Smooth muscle cell (in vitro differentiated cells): ENCODE measurements around the gene PRKN. TPM values are rescaled to one million over a fixed set of nuclear protein-coding genes. Genes with fewer than 3 reads are reported as not detected.

ENCODE experiments used
- DNase-seq: peaks from one replicate; lab custom pipeline; 2025; ENCODE audit not compliant: unreplicated experiment; lab: John Stamatoyannopoulos, UW
- H2AFZ ChIP-seq: fragments of 200-600 bp; sonication (generic); 2 replicates; pipeline ENCODE4 v1.6.0; 2016; ENCODE audit warnings: antibody characterized with exemption, low read depth, mild to moderate bottlenecking
- H3F3A ChIP-seq: fragments of 200-600 bp; sonication (generic); 2 replicates; pipeline ENCODE4 v1.6.0; 2017; ENCODE audit warnings: antibody characterized with exemption, low read depth
- H3K27ac ChIP-seq: fragments of 200-600 bp; sonication (generic); 2 replicates; pipeline ENCODE4 v1.5.1; 2016; ENCODE audit warnings: low read depth, mild to moderate bottlenecking
- H3K27me3 ChIP-seq: fragments of 200-600 bp; sonication (generic); 2 replicates; pipeline ENCODE4 v1.6.1; 2016; ENCODE audit warnings: low read depth, mild to moderate bottlenecking
- H3K36me3 ChIP-seq: fragments of 200-600 bp; sonication (generic); 2 replicates; pipeline ENCODE4 v1.5.1; 2016; ENCODE audit warnings: low read depth
- H3K4me1 ChIP-seq: fragments of 200-600 bp; sonication (generic); 2 replicates; pipeline ENCODE4 v1.5.1; 2016; ENCODE audit warnings: low read depth
- H3K4me2 ChIP-seq: fragments of 200-600 bp; sonication (generic); 2 replicates; pipeline ENCODE4 v1.6.0; 2016; ENCODE audit warnings: mild to moderate bottlenecking
- H3K4me3 ChIP-seq: fragments of 200-600 bp; sonication (generic); 2 replicates; pipeline ENCODE4 v1.5.1; 2016; ENCODE audit warnings: mild to moderate bottlenecking
- H3K79me2 ChIP-seq: fragments of 200-600 bp; sonication (generic); 2 replicates; pipeline ENCODE4 v1.6.0; 2016; ENCODE audit warnings: low read depth, mild to moderate bottlenecking
- H3K9ac ChIP-seq: fragments of 200-600 bp; sonication (generic); 2 replicates; pipeline ENCODE4 v1.6.0; 2016; ENCODE audit warnings: low read depth
- H3K9me3 ChIP-seq: fragments of 200-600 bp; sonication (generic); replicated peaks from 2 replicates; pipeline ENCODE4 v1.5.1; 2016; ENCODE audit warnings: low read depth
- H4K20me1 ChIP-seq: fragments of 200-600 bp; sonication (generic); 2 replicates; pipeline ENCODE4 v1.6.0; 2016; ENCODE audit warnings: low read depth
- WGBS: methylation state at CpG from one replicate; pipeline ENCODE4 v1.1.7; 2016; ENCODE audit warnings: low lambda C conversion rate; 5-methylcytosine and 5-hydroxymethylcytosine counted together
- polyA plus RNA-seq: library from polyadenylated mRNA; unstranded; fragments of >200 nt; fragmentation: Nextera tagmentation; extraction: Ambion mirVana; gene quantifications from 2 replicates; pipeline ENCODE4 v1.2.1, GENCODE V29; 2016
- total RNA-seq: library from RNA; depleted of rRNA; stranded (reverse); fragments of >200 nt; gene quantifications from 2 replicates; pipeline ENCODE4 v1.2.3, GENCODE V29; 2014
- TF ChIP-seq, protein P1 (sequence below): fragments of 200-600 bp; sonication (generic); IDR thresholded peaks from 2 replicates; pipeline ENCODE4 v1.5.1; 2017; ENCODE audit warnings: borderline replicate concordance, mild to moderate bottlenecking, antibody characterized with exemption; ENCODE audit not compliant: insufficient read depth, poor library complexity, severe bottlenecking

Gene PRKN
- total and polyA plus RNA-seq, 2 experiments from 2014 or later: 0.81 to 5.1 TPM

DNA sequence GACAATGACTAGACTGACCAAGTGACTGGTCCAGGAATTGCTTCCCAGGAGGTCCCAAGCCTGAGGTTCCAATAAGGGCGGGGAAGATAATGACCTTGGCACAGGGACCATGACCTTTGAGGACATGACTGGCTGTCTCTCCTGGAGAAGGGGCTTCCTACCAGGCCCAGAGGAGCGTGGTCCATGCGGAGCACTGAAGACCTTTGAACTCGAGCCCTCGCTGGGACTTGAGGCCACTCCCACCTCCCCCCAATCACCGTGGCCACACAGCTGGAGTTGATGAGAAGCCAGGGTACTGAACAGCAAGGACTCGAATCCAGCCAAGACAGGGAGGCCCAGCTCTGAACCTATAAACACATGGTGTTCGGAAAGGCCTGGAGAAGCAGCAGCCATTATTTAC, 677.0 kb downstream of the PRKN start:
- Histone ChIP-seq H3K4me2 (no peak overlapping the region), H3F3A (no peaks in the 10 kb centered on the region), H3K4me1 (no peaks in the 10 kb centered on the region), H3K9ac (no peak overlapping the region), H2AFZ (no peak overlapping the region), H3K27me3 (no peaks in the 10 kb centered on the region), H3K27ac (no peak overlapping the region), H3K36me3 (no peaks in the 10 kb centered on the region), H4K20me1 (no peaks in the 10 kb centered on the region), H3K4me3 (no peak overlapping the region), H3K79me2 (no peaks in the 10 kb centered on the region), H3K9me3 (no peaks in the 10 kb centered on the region)
- no peak for DNase-seq
- TF ChIP-seq, protein P1, sequence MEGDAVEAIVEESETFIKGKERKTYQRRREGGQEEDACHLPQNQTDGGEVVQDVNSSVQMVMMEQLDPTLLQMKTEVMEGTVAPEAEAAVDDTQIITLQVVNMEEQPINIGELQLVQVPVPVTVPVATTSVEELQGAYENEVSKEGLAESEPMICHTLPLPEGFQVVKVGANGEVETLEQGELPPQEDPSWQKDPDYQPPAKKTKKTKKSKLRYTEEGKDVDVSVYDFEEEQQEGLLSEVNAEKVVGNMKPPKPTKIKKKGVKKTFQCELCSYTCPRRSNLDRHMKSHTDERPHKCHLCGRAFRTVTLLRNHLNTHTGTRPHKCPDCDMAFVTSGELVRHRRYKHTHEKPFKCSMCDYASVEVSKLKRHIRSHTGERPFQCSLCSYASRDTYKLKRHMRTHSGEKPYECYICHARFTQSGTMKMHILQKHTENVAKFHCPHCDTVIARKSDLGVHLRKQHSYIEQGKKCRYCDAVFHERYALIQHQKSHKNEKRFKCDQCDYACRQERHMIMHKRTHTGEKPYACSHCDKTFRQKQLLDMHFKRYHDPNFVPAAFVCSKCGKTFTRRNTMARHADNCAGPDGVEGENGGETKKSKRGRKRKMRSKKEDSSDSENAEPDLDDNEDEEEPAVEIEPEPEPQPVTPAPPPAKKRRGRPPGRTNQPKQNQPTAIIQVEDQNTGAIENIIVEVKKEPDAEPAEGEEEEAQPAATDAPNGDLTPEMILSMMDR: no peak
- WGBS: 93% methylated on average over 8 of the region's 8 CpGs

DNA sequence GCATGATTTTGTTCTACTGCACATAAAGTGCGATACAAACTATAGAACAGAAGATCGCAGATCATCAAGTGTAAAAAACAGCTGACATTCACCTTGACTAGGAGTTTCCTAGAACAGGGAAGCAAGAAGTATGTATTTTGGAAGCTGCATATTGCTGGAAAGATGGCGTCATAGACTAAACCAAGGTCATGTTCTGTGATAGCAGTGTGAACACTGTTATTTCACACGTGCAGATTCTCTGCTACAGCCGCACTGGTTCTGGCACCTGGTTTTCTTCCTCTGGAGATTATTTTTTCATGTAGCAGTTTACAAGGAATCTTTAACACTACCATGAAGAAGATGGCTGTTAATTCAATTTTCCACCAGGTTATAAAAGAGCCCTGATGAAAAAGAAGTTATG, 681.2 kb downstream of the PRKN start:
- no peaks in the 10 kb centered on the region for H3K4me1 ChIP-seq
- H3K9me3 ChIP-seq: no peaks in the 10 kb centered on the region
- H3F3A ChIP-seq: no peaks in the 10 kb centered on the region
- no peak overlapping the region for H3K27ac ChIP-seq
- WGBS: 97% methylated on average over 5 of the region's 5 CpGs
- H3K4me3 ChIP-seq: no peak overlapping the region
- H3K4me2 ChIP-seq: no peak overlapping the region
- H3K27me3 ChIP-seq: no peaks in the 10 kb centered on the region
- H3K9ac ChIP-seq: no peak overlapping the region
- H2AFZ ChIP-seq: no peak overlapping the region
- H4K20me1 ChIP-seq: no peaks in the 10 kb centered on the region
- no peaks in the 10 kb centered on the region for H3K79me2 ChIP-seq
- TF ChIP-seq, protein P1: no peak
- no peak for DNase-seq
- H3K36me3 ChIP-seq: no peaks in the 10 kb centered on the region

DNA sequence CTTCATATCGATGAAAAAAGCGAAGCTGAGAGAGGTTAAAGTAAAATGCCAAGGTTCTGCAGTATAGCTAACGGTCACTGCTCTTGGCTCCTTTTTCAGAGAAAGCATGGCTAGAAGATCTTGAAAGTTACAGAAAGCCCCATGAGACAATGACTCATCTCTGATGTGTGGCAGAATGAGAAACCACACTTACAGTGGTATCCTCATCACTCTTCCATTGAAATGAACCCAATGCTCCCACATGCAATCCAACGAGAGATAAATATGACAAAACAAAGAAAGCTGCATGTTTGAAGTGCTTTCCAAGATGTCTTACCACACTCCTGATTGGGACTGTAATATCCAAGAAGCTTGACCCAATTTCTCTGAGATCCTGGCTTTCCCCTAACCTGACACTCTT, 694.9 kb downstream of the PRKN start:
- H3K27me3 ChIP-seq: no peaks in the 10 kb centered on the region
- H2AFZ ChIP-seq: no peak overlapping the region
- 81% methylated on average over 4 of the region's 4 CpGs for WGBS
- TF ChIP-seq, protein P1: no peak
- no peaks in the 10 kb centered on the region for H3K4me1 ChIP-seq
- no peaks in the 10 kb centered on the region for H3K79me2 ChIP-seq
- H3F3A ChIP-seq: no peaks in the 10 kb centered on the region
- H3K4me2 ChIP-seq: no peak overlapping the region
- H3K4me3 ChIP-seq: no peak overlapping the region
- H3K9me3 ChIP-seq: no peaks in the 10 kb centered on the region
- H3K9ac ChIP-seq: no peak overlapping the region
- no peaks in the 10 kb centered on the region for H3K36me3 ChIP-seq
- no peaks in the 10 kb centered on the region for H4K20me1 ChIP-seq
- no peak for DNase-seq
- peak overlapping the region; percentile 19 for H3K27ac ChIP-seq

DNA sequence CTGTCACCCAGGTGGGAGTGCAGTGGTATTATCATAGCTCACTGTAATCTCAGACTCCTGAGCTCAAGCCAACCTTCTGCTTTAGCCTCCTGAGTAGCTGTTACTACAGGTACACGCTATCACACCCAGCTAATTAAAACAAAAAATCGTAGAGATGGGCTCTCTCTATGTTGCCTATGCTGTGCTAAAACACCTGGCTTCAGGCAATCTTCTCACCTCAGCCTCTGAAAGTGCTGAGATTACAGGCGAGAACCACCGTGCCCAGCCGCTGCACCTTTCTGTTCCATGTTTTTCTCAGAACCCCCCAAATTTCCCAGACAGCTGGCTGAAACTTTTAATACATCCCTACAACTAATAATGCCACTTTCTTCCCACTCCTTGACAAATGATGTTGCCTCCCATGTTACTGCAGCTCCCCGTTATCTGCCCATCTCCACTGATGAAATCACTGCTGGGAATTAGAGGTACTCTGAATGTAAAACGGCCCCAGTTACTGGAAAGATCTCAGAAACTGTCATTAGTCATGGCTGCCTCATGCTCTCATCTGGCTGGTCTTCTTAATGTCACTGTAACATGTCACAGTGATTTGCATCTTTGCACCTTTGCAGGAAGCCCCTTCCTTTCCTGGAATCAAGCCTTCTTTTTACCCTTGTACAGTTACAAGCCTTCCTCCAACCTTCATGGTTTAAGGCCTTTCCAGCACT, 697.5 kb downstream of the PRKN start:
- Histone ChIP-seq H3F3A (no peaks in the 10 kb centered on the region), H3K4me2 (no peak overlapping the region), H3K9ac (no peak overlapping the region), H3K79me2 (no peaks in the 10 kb centered on the region), H3K9me3 (no peaks in the 10 kb centered on the region), H3K4me1 (no peaks in the 10 kb centered on the region), H3K27me3 (no peaks in the 10 kb centered on the region), H2AFZ (no peak overlapping the region), H3K36me3 (no peaks in the 10 kb centered on the region), H3K4me3 (no peak overlapping the region), H3K27ac (no peak overlapping the region), H4K20me1 (no peaks in the 10 kb centered on the region)
- no peak for DNase-seq
- TF ChIP-seq, protein P1: no peak
- 81% methylated on average over 7 of the region's 7 CpGs for WGBS
